SK-N-SH treated with all-trans-retinoic acid at 6 μM for 48 hours (cell line): ENCODE data around the gene ADAM8.
A peak's percentile ranks its signal among the peaks of the same experiment; 100 is the strongest.

Source experiments
- ATAC-seq: fragments of 200-7000 bp; cut with Tn5 transposase; 3 replicates; pipeline ENCODE4 v1.9.1; 2020; ENCODE audit warnings: mild to moderate bottlenecking, moderate library complexity
- ARNTL ChIP-seq: fragments of 450-650 bp; formaldehyde crosslinking; IDR thresholded peaks from 2 replicates; pipeline ENCODE4 v1.5.0; 2020; ENCODE audit warnings: low read depth, mild to moderate bottlenecking, moderate library complexity, borderline replicate concordance
- BACH2 ChIP-seq: fragments of 250-450 bp; sonication (Bioruptor Pico); IDR thresholded peaks from 2 replicates; pipeline ENCODE4 v1.9.0; 2021; ENCODE audit warnings: mild to moderate bottlenecking, borderline replicate concordance
- CSDC2 ChIP-seq: fragments of 250-450 bp; sonication (Bioruptor Pico); IDR thresholded peaks from 2 replicates; pipeline ENCODE4 v1.5.0; 2020; ENCODE audit warnings: mild to moderate bottlenecking, moderate library complexity
- GLIS3 ChIP-seq: fragments of 250-450 bp; sonication (Bioruptor Pico); IDR thresholded peaks from 2 replicates; pipeline ENCODE4 v1.5.0; 2020; ENCODE audit warnings: mild to moderate bottlenecking, moderate library complexity
- ISL1 ChIP-seq: fragments of 250-450 bp; sonication (Bioruptor Pico); IDR thresholded peaks from 2 replicates; pipeline ENCODE4 v2.1.2; 2022; ENCODE audit warnings: mild to moderate bottlenecking, moderate library complexity
- OSR1 ChIP-seq: fragments of 250-450 bp; sonication (Bioruptor Pico); IDR thresholded peaks from 2 replicates; pipeline ENCODE4 v1.8.0; 2022; ENCODE audit warnings: moderate library complexity, mild to moderate bottlenecking, inconsistent platforms
- PPARA ChIP-seq: fragments of 250-450 bp; sonication (Bioruptor Pico); IDR thresholded peaks from 2 replicates; pipeline ENCODE4 v1.5.0; 2020; ENCODE audit warnings: mild to moderate bottlenecking, borderline replicate concordance
- RARB ChIP-seq: fragments of 250-450 bp; sonication (Bioruptor Pico); IDR thresholded peaks from 2 replicates; pipeline ENCODE4 v1.8.0; 2021; ENCODE audit warnings: mild to moderate bottlenecking, moderate library complexity
- SNAI2 ChIP-seq: fragments of 250-450 bp; sonication (Bioruptor Pico); IDR thresholded peaks from 2 replicates; pipeline ENCODE4 v1.5.0; 2020; ENCODE audit warnings: mild to moderate bottlenecking, moderate library complexity
- TCF4 ChIP-seq: fragments of 250-450 bp; sonication (Bioruptor Pico); IDR thresholded peaks from 2 replicates; pipeline ENCODE4 v1.8.0; 2021; ENCODE audit warnings: mild to moderate bottlenecking, moderate library complexity, borderline replicate concordance
- ZC3H10 ChIP-seq: fragments of 250-450 bp; sonication (Bioruptor Pico); IDR thresholded peaks from 2 replicates; pipeline ENCODE4 v1.5.1; 2021; ENCODE audit warnings: mild to moderate bottlenecking, moderate library complexity
- ZFP3 ChIP-seq: fragments of 250-450 bp; sonication (Bioruptor Pico); IDR thresholded peaks from 2 replicates; pipeline ENCODE4 v1.5.0; 2020; ENCODE audit warnings: mild to moderate bottlenecking, moderate library complexity
- ZNF70 ChIP-seq: fragments of 450-650 bp; formaldehyde crosslinking; IDR thresholded peaks from 2 replicates; pipeline ENCODE4 v1.5.0; 2020; ENCODE audit warnings: mild to moderate bottlenecking, moderate library complexity
- ZNF8 ChIP-seq: fragments of 450-650 bp; formaldehyde crosslinking; IDR thresholded peaks from 2 replicates; pipeline ENCODE4 v1.5.0; 2020; ENCODE audit warnings: mild to moderate bottlenecking, moderate library complexity
- TF ChIP-seq, protein P1 (sequence below): fragments of 250-450 bp; sonication (Bioruptor Pico); IDR thresholded peaks from 2 replicates; pipeline ENCODE4 v1.5.0; 2020; ENCODE audit warnings: mild to moderate bottlenecking, moderate library complexity
- TF ChIP-seq, protein P2 (sequence below): fragments of 250-450 bp; sonication (Bioruptor Pico); IDR thresholded peaks from 2 replicates; pipeline ENCODE4 v1.8.0; 2020; ENCODE audit warnings: mild to moderate bottlenecking, moderate library complexity, borderline replicate concordance
- TF ChIP-seq, protein P3 (sequence below): fragments of 250-450 bp; sonication (Bioruptor Pico); IDR thresholded peaks from 2 replicates; pipeline ENCODE4 v1.8.0; 2021; ENCODE audit warnings: low read depth, mild to moderate bottlenecking, moderate library complexity, borderline replicate concordance
- TF ChIP-seq, protein P4 (sequence below): fragments of 250-450 bp; sonication (Bioruptor Pico); IDR thresholded peaks from 2 replicates; pipeline ENCODE4 v1.5.1; 2021; ENCODE audit warnings: mild to moderate bottlenecking, moderate library complexity
- TF ChIP-seq, protein P5 (sequence below): fragments of 250-450 bp; sonication (Bioruptor Pico); IDR thresholded peaks from 2 replicates; pipeline ENCODE4 v1.5.1; 2020; ENCODE audit warnings: low read depth, mild to moderate bottlenecking, moderate library complexity

ADAM8 gene

DNA sequence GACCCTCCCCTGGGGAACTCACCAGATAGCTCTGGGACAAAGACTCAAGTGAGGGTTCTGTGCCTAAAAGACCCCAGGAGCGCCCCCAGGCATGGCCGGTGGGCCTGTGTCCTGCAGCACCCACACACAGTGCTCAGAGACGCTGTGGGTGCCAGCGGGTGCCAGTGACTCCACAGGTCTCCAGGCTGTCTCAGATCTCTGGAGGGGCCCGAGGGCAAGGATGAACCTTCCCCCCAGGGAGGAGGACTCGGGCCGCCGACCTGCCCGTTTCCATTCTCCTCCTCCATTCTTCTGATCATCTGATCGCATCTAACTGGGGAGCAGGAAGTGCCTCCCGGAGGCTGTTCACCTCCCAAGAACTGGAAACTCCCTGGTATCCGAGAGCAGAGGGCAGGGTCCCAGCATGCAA is 980 bp downstream of the ADAM8 start:
- TF ChIP-seq ZNF8 (no peak), PPARA (CRISPR knock-in tag) (no peak), ZC3H10 (no peak), BACH2 (CRISPR knock-in tag) (no peak), ZFP3 (CRISPR knock-in tag) (no peak), ARNTL (CRISPR knock-in tag) (no peak), RARB (no peak), ZNF70 (CRISPR knock-in tag) (no peak), ISL1 (CRISPR knock-in tag) (no peak)
- TF ChIP-seq, protein P1, sequence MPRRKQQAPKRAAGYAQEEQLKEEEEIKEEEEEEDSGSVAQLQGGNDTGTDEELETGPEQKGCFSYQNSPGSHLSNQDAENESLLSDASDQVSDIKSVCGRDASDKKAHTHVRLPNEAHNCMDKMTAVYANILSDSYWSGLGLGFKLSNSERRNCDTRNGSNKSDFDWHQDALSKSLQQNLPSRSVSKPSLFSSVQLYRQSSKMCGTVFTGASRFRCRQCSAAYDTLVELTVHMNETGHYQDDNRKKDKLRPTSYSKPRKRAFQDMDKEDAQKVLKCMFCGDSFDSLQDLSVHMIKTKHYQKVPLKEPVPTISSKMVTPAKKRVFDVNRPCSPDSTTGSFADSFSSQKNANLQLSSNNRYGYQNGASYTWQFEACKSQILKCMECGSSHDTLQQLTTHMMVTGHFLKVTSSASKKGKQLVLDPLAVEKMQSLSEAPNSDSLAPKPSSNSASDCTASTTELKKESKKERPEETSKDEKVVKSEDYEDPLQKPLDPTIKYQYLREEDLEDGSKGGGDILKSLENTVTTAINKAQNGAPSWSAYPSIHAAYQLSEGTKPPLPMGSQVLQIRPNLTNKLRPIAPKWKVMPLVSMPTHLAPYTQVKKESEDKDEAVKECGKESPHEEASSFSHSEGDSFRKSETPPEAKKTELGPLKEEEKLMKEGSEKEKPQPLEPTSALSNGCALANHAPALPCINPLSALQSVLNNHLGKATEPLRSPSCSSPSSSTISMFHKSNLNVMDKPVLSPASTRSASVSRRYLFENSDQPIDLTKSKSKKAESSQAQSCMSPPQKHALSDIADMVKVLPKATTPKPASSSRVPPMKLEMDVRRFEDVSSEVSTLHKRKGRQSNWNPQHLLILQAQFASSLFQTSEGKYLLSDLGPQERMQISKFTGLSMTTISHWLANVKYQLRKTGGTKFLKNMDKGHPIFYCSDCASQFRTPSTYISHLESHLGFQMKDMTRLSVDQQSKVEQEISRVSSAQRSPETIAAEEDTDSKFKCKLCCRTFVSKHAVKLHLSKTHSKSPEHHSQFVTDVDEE (CRISPR knock-in tag): no peak
- TF ChIP-seq, protein P2, sequence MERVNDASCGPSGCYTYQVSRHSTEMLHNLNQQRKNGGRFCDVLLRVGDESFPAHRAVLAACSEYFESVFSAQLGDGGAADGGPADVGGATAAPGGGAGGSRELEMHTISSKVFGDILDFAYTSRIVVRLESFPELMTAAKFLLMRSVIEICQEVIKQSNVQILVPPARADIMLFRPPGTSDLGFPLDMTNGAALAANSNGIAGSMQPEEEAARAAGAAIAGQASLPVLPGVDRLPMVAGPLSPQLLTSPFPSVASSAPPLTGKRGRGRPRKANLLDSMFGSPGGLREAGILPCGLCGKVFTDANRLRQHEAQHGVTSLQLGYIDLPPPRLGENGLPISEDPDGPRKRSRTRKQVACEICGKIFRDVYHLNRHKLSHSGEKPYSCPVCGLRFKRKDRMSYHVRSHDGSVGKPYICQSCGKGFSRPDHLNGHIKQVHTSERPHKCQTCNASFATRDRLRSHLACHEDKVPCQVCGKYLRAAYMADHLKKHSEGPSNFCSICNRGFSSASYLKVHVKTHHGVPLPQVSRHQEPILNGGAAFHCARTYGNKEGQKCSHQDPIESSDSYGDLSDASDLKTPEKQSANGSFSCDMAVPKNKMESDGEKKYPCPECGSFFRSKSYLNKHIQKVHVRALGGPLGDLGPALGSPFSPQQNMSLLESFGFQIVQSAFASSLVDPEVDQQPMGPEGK (CRISPR knock-in tag): no peak
- ATAC-seq: peak; percentile 5; the same call in 1 of the 3 replicates

DNA sequence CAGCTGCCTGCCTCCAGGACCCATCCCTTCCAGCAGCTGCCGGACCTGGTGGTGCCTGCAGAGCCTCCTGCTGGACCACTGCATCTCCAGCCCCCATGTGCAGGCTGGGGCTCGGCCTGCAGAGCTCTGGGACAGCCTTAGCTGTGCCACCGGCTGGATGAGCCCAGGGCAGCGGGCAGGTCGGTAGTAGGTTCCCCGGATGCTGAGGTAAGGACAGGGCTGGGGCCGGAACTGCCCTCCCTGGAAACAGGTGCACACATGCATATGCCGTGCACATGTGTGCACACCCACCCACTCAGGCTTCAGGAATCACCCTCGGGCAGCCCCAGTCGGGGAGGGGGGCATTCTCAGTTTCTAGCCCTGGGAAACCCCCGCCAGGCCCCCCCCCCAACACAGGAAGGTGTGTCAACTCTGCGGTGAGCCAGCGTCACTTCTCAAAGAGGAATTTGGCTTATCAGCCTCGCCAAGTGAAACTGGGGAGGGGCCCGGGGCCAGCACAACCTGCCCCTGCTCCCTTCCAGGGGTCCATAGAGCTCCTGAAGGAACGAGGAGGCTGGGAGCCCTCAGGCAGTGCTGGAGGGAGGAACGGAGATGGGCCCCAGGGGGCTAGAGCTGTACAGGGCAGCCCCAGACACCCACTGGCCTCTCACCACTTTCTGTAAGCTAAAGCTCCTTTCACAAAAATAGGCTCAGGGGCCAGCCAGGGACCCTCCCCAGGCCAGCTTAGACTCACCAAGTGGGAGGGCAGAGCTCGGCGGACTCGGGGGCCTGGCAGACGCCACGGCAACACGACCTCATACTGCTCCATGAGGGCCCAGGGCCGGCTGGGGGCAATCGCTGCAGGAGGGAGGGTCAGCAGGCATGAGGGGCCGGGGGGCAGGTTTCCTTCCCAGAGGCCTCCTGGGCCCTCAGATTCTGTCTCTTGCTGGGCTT is 1.7 kb downstream of the ADAM8 start:
- peak; percentile 15; the same call in 2 of the 3 replicates for ATAC-seq
- TF ChIP-seq GLIS3 (CRISPR knock-in tag): no peak

DNA sequence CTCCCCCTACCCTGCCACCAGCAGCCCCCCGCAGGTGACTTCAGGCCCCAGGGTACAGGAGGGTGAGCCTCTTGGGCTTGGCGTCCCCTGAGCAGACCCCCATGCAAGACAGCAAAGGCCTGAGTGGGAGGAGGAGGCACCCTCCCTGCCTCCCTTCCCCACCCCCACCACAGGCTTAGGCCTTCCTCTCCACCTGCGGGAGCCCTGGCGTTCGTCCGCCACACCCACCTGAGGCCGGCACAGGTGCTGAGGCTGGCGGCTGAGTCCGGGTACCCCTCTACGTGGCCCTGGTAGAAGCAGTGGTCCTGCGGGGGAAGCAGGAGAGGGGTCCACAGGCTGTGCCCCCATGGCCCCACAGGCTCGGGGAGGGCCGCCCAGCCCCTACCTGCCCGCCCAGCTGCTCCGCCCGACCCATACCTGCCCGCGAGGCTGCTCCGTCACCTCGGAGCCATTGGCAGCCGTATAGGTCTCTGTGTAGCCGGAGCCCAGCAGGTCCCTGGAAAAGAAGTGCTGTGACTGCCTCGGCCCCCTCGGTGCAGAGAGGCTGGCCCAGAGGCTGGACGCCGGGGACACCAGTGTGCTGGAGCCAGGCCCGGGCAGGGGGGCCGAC is 3.0 kb downstream of the ADAM8 start:
- ATAC-seq: no peak
- TF ChIP-seq OSR1 (CRISPR knock-in tag) (no peak), ISL1 (CRISPR knock-in tag) (no peak), ZNF70 (CRISPR knock-in tag) (no peak), SNAI2 (CRISPR knock-in tag) (no peak), RARB (no peak), PPARA (CRISPR knock-in tag) (no peak), BACH2 (CRISPR knock-in tag) (no peak), CSDC2 (CRISPR knock-in tag) (no peak), TCF4 (CRISPR knock-in tag) (no peak), ZC3H10 (no peak)
- TF ChIP-seq, protein P2 (CRISPR knock-in tag): no peak
- TF ChIP-seq, protein P3, sequence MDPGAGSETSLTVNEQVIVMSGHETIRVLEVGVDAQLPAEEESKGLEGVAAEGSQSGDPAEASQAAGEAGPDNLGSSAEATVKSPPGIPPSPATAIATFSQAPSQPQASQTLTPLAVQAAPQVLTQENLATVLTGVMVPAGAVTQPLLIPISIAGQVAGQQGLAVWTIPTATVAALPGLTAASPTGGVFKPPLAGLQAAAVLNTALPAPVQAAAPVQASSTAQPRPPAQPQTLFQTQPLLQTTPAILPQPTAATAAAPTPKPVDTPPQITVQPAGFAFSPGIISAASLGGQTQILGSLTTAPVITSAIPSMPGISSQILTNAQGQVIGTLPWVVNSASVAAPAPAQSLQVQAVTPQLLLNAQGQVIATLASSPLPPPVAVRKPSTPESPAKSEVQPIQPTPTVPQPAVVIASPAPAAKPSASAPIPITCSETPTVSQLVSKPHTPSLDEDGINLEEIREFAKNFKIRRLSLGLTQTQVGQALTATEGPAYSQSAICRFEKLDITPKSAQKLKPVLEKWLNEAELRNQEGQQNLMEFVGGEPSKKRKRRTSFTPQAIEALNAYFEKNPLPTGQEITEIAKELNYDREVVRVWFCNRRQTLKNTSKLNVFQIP: no peak
- TF ChIP-seq, protein P1 (CRISPR knock-in tag): no peak
- TF ChIP-seq, protein P4, sequence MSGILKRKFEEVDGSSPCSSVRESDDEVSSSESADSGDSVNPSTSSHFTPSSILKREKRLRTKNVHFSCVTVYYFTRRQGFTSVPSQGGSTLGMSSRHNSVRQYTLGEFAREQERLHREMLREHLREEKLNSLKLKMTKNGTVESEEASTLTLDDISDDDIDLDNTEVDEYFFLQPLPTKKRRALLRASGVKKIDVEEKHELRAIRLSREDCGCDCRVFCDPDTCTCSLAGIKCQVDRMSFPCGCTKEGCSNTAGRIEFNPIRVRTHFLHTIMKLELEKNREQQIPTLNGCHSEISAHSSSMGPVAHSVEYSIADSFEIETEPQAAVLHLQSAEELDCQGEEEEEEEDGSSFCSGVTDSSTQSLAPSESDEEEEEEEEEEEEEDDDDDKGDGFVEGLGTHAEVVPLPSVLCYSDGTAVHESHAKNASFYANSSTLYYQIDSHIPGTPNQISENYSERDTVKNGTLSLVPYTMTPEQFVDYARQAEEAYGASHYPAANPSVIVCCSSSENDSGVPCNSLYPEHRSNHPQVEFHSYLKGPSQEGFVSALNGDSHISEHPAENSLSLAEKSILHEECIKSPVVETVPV: no peak
- TF ChIP-seq, protein P5, sequence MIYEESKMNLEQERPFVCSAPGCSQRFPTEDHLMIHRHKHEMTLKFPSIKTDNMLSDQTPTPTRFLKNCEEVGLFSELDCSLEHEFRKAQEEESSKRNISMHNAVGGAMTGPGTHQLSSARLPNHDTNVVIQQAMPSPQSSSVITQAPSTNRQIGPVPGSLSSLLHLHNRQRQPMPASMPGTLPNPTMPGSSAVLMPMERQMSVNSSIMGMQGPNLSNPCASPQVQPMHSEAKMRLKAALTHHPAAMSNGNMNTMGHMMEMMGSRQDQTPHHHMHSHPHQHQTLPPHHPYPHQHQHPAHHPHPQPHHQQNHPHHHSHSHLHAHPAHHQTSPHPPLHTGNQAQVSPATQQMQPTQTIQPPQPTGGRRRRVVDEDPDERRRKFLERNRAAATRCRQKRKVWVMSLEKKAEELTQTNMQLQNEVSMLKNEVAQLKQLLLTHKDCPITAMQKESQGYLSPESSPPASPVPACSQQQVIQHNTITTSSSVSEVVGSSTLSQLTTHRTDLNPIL (CRISPR knock-in tag): no peak
